ENCODE measurements around the gene S100A16. TPM values are rescaled to one million over a fixed set of nuclear protein-coding genes. Genes with fewer than 3 reads are reported as not detected.

S100A16 gene
- total and polyA plus RNA-seq, 9 of the 15 experiments (the other 6 are each of a cell fraction or from before 2014, with no cell fraction given) = 1.6 to 6.9 (median 4.3) TPM

DNA sequence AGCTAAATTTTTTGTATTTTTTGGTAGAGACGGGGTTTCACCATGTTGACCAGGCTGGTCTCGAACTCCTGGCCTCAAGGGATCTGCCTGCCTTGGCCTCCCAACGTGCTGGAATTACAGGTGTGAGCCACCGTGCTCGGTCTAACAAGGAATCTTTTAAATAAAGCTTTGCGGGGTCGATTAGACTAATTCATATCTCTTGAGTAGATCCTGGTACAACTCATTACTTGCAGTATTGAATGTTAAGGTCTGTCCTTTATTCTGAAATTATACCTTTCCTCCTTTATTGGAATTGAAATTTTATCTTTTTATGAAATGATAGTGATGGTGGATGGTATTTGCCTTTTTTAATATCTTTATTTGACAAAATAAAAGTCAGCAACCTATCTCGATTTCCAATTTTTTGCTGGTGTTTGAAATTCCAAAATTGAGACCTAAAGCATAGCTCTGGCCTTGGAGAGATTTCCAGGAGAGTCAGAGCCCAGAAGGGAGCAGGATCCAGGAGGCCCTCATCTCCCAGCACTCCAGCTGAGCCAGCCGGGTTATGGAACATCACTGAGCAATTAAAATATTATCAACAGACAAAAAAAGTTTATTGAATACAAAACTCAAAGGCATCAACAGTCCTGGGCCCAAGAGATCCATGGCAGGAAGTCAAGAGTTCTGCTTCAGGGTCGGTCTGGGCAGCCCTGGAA lies 52.0 kb downstream of the S100A16 start:
- Histone ChIP-seq H3K79me2 (ENCODE audit: control insufficient read depth, insufficient read depth, low read length) (no peaks in the 10 kb centered on the region), H3K4me1 (replicated peaks in 1 of 2; ENCODE audit: control insufficient read depth in 2 of 2, insufficient read depth in 2 of 2, low read length in 2 of 2) (peaks cover 7% of the 10 kb centered on the region in 2 experiments), H3K36me3 (ENCODE audit: control insufficient read depth, insufficient read depth, low read length) (no peaks in the 10 kb centered on the region), H3K4me3 (no peak overlapping the region), H3K4me2 (ENCODE audit: insufficient read depth, low read length) (no peak overlapping the region), H3K9me3 (replicated peaks; ENCODE audit: control insufficient read depth, insufficient read depth, low read depth, low read length) (no peaks in the 10 kb centered on the region), H4K20me1 (replicated peaks; ENCODE audit: control insufficient read depth, insufficient read depth, low read length) (no peaks in the 10 kb centered on the region), H2AFZ (ENCODE audit: low read depth, low read length) (no peak overlapping the region), H3K27me3 (ENCODE audit: control insufficient read depth in 2 of 2, insufficient read depth in 2 of 2, low read length in 2 of 2) (no peaks in the 10 kb centered on the region), H3K27ac (ENCODE audit: extremely low read depth, low read depth, low read length) (no peak overlapping the region), H3K9me1 (ENCODE audit: control insufficient read depth, insufficient read depth, low read length) (peaks cover 6% of the 10 kb centered on the region), H3K9ac (ENCODE audit: insufficient read depth in 1 of 2, low read depth in 2 of 2, low read length in 2 of 2) (peak overlapping the region in 1 of 2 experiments; percentile 62; a peak in 1 of 4 replicates)
- POLR2A ChIA-PET = interaction anchor here (2.2 kb wide), 1 partner anchor 10 kb away, joined by 8 read pairs; no protein-coding TSS in a partner anchor
- no TSS peak for BruUV-seq (replicated peaks)
- intact Hi-C loops (cut with micrococcal nuclease) (no loop called here), in situ Hi-C loops (cut with MboI) (loop anchor here (10.0 kb wide), 1 partner anchor 46 kb away; no protein-coding TSS in a partner anchor)
- DNase-seq (ENCODE audit: extremely low read depth in 1 of 4, low spot score in 3 of 4) (no peak), ATAC-seq (no peak), FAIRE-seq (no peak)
- TF ChIP-seq RB1 (IDR thresholded peaks at IDR 0.05; ENCODE audit: low read depth) (no peak), ZNF232 (CRISPR knock-in tag; IDR thresholded peaks at IDR 0.05) (no peak), CBX5 (IDR thresholded peaks at IDR 0.05; ENCODE audit: borderline replicate concordance, low read depth) (no peak), MTA3 (IDR thresholded peaks at IDR 0.05; ENCODE audit: borderline replicate concordance) (no peak), CCAR2 (IDR thresholded peaks at IDR 0.05; ENCODE audit: low read depth, low read length) (no peak), TOE1 (IDR thresholded peaks at IDR 0.05; ENCODE audit: borderline replicate concordance) (no peak), TOE1 (CRISPR knock-in tag; IDR thresholded peaks at IDR 0.05; ENCODE audit: borderline replicate concordance, low read depth) (no peak), TEAD4 (IDR thresholded peaks at IDR 0.05; ENCODE audit: low read length) (no peak), TEAD4 (CRISPR knock-in tag; IDR thresholded peaks at IDR 0.05; ENCODE audit: borderline replicate concordance) (no peak), ARID2 (IDR thresholded peaks at IDR 0.05) (no peak)
- TF ChIP-seq, protein P1, sequence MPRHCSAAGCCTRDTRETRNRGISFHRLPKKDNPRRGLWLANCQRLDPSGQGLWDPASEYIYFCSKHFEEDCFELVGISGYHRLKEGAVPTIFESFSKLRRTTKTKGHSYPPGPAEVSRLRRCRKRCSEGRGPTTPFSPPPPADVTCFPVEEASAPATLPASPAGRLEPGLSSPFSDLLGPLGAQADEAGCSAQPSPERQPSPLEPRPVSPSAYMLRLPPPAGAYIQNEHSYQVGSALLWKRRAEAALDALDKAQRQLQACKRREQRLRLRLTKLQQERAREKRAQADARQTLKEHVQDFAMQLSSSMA (CRISPR knock-in tag; IDR thresholded peaks at IDR 0.05) = no peak
- TF ChIP-seq, protein P2, sequence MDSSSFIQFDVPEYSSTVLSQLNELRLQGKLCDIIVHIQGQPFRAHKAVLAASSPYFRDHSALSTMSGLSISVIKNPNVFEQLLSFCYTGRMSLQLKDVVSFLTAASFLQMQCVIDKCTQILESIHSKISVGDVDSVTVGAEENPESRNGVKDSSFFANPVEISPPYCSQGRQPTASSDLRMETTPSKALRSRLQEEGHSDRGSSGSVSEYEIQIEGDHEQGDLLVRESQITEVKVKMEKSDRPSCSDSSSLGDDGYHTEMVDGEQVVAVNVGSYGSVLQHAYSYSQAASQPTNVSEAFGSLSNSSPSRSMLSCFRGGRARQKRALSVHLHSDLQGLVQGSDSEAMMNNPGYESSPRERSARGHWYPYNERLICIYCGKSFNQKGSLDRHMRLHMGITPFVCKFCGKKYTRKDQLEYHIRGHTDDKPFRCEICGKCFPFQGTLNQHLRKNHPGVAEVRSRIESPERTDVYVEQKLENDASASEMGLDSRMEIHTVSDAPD (CRISPR knock-in tag; IDR thresholded peaks at IDR 0.05) = no peak
- CTCF ChIA-PET (ENCODE audit: low intra/inter-chr PET ratio) = no interaction called here
- 50% methylated on average over 10 of the region's 10 CpGs for WGBS (ENCODE audit: insufficient coverage, low coverage, missing lambda C conversion rate)

Data from K562 (cell line).